ENCODE data around the gene BBIP1.
"Not testable (repeated sequence)": the region's sequence is repeated elsewhere in the genome, so short reads cannot be mapped to it uniquely, and the experiment has no call there.

BBIP1 gene

DNA sequence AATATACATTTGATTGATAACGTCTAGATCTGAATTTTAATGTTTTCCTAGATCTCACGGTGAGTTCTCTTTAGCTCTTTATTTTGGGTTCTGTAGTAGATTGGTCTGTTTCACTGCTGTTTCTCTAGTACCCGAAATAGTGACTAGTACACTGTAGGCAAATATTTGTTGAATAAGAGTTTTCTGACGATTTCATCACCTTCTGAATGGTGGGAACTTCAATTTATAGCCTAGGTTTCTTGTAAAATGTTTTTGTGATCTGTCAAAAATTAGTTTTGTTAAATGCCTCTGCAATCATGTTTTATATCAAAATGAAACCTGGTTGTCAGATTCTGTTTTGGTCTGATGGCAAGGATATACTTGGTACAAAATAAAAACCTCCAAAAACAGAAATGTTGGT is 37.1 kb downstream of the BBIP1 start:
- no peak for DNase-seq

DNA sequence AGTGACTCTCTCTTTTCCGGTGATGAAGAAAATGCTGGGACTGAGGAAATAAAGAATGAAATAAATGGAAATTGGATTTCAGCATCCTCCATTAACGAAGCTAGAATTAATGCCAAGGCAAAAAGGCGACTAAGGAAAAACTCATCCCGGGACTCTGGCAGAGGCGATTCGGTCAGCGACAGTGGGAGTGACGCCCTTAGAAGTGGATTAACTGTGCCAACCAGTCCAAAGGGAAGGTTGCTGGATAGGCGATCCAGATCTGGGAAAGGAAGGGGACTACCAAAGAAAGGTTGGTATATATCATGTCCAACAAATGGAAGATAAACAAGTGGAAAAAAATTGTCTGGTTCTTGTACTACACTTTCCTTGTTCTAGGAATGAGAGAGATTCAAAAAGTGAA is 37.7 kb downstream of the BBIP1 start:
- no peak for DNase-seq

DNA sequence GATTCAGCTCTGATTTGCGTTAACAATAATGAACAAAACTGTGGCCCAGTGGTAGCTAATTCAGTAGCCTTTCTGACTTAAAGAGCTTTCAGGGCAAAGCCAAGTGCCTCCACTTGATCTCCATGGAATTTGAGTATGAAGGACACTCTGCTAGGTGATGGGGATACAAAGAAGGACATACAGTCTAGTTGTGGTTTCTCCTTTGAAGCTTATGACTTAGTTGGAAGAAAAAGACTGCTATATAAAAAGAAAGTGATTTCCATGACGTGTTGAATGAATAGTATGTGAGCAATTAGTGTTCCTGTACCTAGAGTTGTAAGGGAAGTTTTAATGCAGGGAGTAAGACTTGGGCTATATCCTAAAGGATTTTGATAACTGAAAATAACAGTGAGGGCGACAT is 39.0 kb downstream of the BBIP1 start:
- no peak for DNase-seq

DNA sequence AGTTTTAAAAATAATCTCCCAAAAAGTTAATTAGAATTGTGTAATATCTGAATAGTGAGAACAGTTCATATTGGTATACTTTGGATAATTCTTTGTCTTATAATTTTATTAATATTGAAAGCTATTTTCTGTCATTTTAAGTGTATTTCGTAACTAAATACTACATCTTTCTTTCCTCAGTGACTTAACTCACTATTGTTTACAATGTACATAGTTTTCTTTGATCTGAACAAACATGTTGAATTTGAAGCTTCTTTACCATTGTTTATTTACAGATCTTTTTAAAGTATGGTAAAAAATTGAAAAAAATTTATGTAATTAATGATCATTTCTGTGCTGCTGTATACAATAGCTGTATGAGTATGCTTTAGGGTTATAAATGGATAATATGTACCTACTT is 42.2 kb downstream of the BBIP1 start:
- no peak for DNase-seq

DNA sequence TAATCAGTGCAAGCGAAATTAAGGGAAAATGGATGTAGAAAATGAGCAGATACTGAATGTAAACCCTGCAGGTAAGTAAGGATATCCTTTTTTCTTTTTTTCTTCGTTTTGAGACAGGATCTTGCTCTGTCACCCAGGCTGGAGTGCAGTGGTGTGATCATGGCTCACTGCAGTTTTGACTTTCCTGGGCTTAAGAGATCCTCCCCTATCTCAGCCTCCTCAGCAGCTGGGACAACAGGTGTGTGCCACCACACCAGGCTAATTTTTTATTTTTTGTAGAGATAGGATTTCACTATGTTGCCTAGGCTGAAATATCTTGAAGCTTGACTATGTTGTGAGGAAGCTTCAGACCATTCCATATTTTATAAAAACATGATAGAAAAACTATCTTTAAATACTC is 43.0 kb downstream of the BBIP1 start:
- DNase-seq = no peak

DNA sequence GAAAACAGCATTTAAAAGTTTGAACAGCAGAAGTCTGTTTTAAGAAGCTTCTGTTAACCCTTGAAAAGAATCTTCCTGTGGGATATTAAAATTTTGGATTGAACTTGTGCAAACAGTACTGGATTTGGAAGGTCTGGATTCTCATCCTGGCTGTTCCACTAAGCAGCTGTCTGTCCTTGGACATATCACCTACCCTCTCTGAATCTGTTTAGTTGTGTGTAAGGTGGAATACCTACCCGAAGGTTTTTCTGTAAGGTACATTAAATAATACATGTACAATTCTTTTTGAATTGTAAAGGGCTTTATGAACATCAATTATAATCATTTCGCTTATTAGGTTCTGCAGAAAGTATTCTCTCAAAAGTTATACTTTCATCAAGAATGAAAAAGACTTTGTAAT is 45.0 kb downstream of the BBIP1 start:
- DNase-seq = no peak

- no peak for DNase-seq
Observed at GRCh38 chr10:110872984-110873923, 45.7 kb downstream of the BBIP1 start.

GRCh38 chr10:110872145-110872983 is 46.6 kb downstream of the BBIP1 start:
- peak; percentile 74 for DNase-seq

DNA sequence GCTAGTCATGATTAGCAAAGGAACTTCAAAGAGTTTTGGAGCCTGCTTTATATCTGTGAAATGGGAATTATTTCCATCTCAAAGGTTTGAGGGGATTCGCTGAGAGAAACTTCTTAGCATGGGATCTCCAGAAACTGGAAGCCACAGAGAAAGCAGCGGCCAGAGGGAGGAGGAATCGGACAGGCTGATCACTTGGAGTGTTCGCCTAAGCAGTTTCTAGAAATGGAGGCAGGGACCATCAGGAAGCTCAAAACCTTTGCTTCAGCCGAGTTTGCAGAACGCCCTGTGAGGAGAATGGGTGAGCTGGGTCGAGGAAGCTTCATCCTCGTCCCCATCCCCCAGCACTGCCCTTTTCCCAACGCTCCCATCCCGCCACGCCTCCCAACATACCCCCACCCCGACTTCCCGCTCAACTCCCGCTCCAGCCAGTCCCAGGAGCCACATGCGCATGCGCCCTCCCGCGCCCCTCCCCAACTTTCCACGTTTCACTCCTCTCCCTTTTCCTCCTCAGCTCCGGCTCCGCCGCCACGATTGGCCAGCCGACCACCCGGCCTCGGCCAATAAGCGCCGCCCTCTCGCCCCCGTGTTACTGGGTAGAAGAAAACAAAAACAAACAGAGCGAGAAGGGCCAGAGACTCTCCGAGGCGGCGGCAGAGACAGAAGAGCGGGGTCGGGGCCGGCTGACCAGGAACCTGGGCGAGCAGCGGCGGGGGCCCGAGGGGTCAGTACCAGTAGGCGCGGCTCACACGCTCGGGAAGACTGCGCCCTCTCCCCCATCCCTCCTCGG is 47.5 kb downstream of the BBIP1 start, which contains the start of gene PDCD4:
TSS of gene PDCD4 (plus strand) at position 631 of the 787 bp plus-strand sequence. CDS start 4,100 bp downstream, outside the sequence.
- DNase-seq = peak; percentile 98

DNA sequence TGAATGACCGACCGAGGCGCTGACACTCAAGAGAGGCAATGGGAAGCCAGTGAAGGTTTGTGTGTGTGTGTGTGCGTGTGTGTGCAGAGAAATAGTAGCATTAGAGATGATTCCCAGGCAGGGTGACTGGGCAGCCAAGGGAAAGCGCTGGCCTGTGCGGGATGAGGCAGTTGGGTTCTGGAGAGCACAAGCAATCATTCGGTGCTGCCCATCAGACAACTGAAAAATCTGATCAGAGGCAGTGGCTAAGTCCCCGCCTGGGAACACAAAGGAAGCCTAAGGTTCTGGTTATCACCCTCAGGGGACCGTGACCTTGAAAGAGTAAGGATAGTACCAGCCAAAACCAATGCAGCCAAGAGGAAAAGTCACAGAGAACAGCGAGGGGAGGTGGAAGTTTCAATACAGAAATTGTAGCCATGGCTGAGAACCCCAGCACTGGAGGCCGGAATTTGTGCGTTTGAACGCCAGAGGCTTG is 48.1 kb downstream of the BBIP1 start:
- DNase-seq = no peak

DNA sequence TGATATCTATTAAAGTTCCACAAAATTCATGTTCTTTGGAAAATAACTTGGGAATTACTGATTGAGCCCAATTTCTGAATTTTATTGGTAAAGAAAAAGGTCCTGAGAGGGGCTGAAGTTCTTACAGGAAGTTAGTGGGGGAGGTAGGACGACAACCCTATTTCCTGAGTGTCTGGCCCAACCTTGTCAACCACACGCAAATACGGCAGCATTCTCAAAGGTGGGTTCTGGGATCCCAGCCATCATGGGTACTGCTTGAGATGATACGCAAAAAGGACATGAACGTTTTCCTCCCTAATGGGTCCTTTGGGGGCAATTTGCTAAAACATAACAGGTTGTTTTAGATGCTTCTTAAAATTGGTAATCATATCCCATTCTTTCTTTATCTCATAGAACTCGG is 50.0 kb downstream of the BBIP1 start:
- DNase-seq = no peak

- DNase-seq = peak; percentile 27
Observed at GRCh38 chr10:110867807-110868465, 51.0 kb downstream of the BBIP1 start.

- DNase-seq = not testable (repeated sequence)
Observed at GRCh38 chr10:110867011-110867806, 51.8 kb downstream of the BBIP1 start.

GRCh38 chr10:110865809-110866482 is 53.0 kb downstream of the BBIP1 start:
- peak; percentile 25 for DNase-seq

DNA sequence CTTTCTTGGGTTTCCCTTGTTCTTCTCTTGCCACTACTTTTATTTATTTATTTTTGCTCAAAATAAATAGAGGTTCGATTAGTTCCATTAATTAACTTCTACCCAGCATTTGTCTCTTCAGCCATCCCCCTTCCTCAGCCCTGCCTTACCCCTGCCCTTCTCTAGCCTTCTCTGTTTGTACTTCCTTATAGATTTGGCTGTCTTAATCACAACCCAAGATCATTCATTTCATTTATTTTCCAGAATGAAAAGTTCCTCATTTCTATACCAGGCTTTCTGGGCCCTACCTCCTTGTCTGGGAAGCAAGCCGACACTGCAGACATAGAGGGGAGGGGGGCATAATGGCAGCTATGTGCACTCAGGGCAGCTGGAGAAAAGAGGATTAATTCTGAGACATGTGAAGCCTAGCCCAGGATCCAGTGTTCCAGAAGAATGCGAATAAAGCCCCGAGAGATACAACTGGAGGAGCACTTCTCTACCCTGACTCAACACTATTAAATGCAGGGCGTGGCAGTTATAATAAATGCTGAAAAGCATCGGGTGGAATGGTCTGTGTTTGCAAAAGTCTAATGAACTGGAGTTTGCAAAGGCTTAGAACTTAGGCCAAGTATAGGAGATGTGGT is 53.7 kb downstream of the BBIP1 start:
- DNase-seq = peak; percentile 87

DNA sequence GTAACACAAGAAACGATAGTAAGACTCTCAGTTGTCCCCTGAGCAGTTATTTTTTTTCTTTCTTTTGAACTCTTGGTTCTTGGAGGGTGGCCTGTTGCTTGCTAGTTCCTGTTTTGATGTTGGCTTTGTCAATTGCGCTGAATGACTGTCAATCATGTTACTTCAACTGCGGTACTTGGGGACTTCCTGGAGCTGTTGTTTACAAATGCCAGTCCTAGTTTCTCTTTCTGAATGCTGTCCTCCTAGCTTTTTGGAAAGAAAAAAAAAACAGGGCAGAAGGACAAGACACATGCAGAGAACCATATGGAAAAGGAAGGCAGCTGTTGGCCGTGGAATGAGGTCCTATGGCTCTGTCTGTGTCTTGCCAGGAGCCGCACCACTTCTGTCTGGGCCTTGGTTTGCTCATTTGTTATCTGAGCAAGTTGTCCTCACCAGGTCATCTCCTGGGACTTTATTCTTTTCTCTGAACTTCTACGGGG is 54.3 kb downstream of the BBIP1 start:
- DNase-seq = no peak

DNA sequence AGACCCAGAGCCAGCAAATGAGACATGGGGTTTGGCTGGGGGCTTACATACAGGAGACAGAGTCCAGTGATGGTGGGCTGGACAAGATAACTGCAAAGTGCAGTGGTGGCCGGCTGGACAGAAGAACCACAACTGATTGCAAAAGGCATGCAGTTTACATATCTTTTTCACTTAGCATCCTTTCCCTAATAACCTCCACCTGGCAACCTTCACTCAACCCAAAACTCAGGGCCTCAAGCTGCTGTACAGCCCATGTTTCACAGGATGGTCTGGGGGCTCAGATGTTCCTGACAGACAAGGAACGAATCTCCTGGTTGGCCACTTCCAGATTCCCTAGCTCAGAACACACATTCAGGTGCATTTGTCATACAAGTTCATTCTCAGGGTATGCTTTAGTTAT is 55.0 kb downstream of the BBIP1 start:
- no peak for DNase-seq

- DNase-seq = no peak
Observed at GRCh38 chr10:110863361-110863760, 55.6 kb downstream of the BBIP1 start.

DNA sequence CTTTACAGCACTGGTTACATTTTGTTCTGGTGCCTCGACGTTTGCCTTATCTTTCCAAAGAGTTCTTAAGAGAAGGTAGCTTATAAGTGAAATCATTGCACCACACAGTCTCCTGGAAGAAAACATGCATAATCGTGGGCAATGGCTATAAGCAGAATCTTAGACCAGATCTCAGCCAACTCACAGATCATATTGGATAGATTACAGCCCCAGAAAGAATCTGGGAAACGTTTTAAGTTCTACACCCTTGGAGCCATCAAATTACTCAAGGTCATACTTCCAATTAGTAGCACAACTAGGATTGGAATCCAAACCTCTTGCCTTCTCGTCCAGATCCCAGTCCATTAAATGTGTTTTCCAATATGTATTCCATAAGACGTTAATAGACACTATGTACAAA is 56.0 kb downstream of the BBIP1 start:
- DNase-seq = no peak
